HUES64 (cell line): ENCODE measurements around the gene SYT3. TPM values are rescaled to one million over a fixed set of nuclear protein-coding genes. Genes with fewer than 3 reads are reported as not detected.

ENCODE experiments used
- H3K27ac ChIP-seq: 2 replicates; pipeline ENCODE4 v1.7.0; 2013; ENCODE audit warnings: low read depth, low read length, inconsistent platforms
- H3K27me3 ChIP-seq: 2 replicates; pipeline ENCODE4 v1.6.1; 2013; ENCODE audit warnings: mild to moderate bottlenecking, low read length; ENCODE audit not compliant: insufficient read depth
- H3K36me3 ChIP-seq: 2 replicates; pipeline ENCODE4 v1.6.1; 2013; ENCODE audit warnings: mild to moderate bottlenecking, low read length; ENCODE audit not compliant: insufficient read depth
- H3K4me1 ChIP-seq: 2 replicates; pipeline ENCODE4 v1.6.1; 2013; ENCODE audit warnings: mild to moderate bottlenecking, low read length, moderate library complexity; ENCODE audit not compliant: insufficient read depth
- H3K4me3 ChIP-seq: 2 replicates; pipeline ENCODE4 v1.5.1; 2013; ENCODE audit warnings: mild to moderate bottlenecking, low read length, moderate library complexity
- H3K9ac ChIP-seq: 2 replicates; pipeline ENCODE4 v1.6.1; 2013; ENCODE audit warnings: mild to moderate bottlenecking, low read depth, low read length
- H3K9me3 ChIP-seq: 2 replicates; pipeline ENCODE4 v1.6.1; 2013; ENCODE audit warnings: low read depth, low read length; ENCODE audit not compliant: insufficient read depth
- WGBS: fragments of 150-250, 120-280 bp; methylation state at CpG from one replicate; pipeline ENCODE4 v1.1.7; 2013; ENCODE audit warnings: missing lambda C conversion rate; 5-methylcytosine and 5-hydroxymethylcytosine counted together
- polyA plus RNA-seq, 2 experiments: library from polyadenylated mRNA; stranded (reverse); fragments of 50-300 nt; gene quantifications; one replicate each; pipeline ENCODE4 v1.2.3, GENCODE V29; 2013

The SYT3 gene
- 1.6 TPM for polyA plus RNA-seq (2013, experiment 1 of 2)
- 1.5 TPM for polyA plus RNA-seq (2013, experiment 2 of 2)

- H3K9ac ChIP-seq = peak within 1 kb of the TSS; percentile 50
- no peaks in the 10 kb centered on the region for H3K4me1 ChIP-seq
- WGBS = 53% methylated on average over 74 of the region's 76 CpGs
- H3K9me3 ChIP-seq = peaks cover 58% of the 10 kb centered on the region
- H3K27me3 ChIP-seq = peaks cover 16% of the 10 kb centered on the region
- no peaks in the 10 kb centered on the region for H3K36me3 ChIP-seq
- H3K27ac ChIP-seq = no peak within 1 kb of the TSS
- H3K4me3 ChIP-seq = peak within 1 kb of the TSS; percentile 74
These were observed at the start of gene SYT3 for GRCh38 chr19:50639121-50640112. SYT3 (minus strand) TSS chr19:50639881; CDS start chr19:50637411, 2,470 bp downstream.

- no peaks in the 10 kb centered on the region for H3K36me3 ChIP-seq
- 83% methylated on average over 19 of the region's 19 CpGs for WGBS
- H3K27ac ChIP-seq = no peak overlapping the region
These were observed 49.1 kb upstream of the SYT3 start for GRCh38 chr19:50688766-50689165.

GRCh38 chr19:50686310-50687032 lies 46.8 kb upstream of the SYT3 start:
- Histone ChIP-seq H3K36me3 (no peaks in the 10 kb centered on the region), H3K27ac (no peak overlapping the region), H3K9ac (no peak overlapping the region), H3K9me3 (peaks cover 44% of the 10 kb centered on the region), H3K4me1 (no peaks in the 10 kb centered on the region), H3K27me3 (peaks cover 46% of the 10 kb centered on the region), H3K4me3 (peak overlapping the region; percentile 31; the same call in 1 of the 2 replicates)
- WGBS = 60% methylated on average over 47 of the region's 50 CpGs

More at GRCh38 chr19:50688766-50689165, 49.1 kb upstream of the SYT3 start:
- H3K4me3 ChIP-seq = no peak overlapping the region
- H3K9ac ChIP-seq = no peak overlapping the region
- no peaks in the 10 kb centered on the region for H3K4me1 ChIP-seq
- peaks cover 67% of the 10 kb centered on the region for H3K27me3 ChIP-seq
- H3K9me3 ChIP-seq = peaks cover 43% of the 10 kb centered on the region

- WGBS = 53% methylated on average over 23 of the region's 23 CpGs
- Histone ChIP-seq H3K27ac (no peak overlapping the region), H3K4me1 (0 out of 2 replicates have a peak, but pooled peaks cover 3% of the 10 kb centered on the region), H3K9me3 (peaks cover 27% of the 10 kb centered on the region), H3K27me3 (peaks cover 17% of the 10 kb centered on the region), H3K36me3 (no peaks in the 10 kb centered on the region), H3K9ac (no peak overlapping the region), H3K4me3 (no peak overlapping the region)
These were observed 39.8 kb upstream of the SYT3 start for GRCh38 chr19:50679177-50680125.

- H3K36me3 ChIP-seq = no peaks in the 10 kb centered on the region
- no peak overlapping the region for H3K27ac ChIP-seq
- no peak overlapping the region for H3K9ac ChIP-seq
- WGBS = 51% methylated on average over 3 of the region's 3 CpGs
- no peak overlapping the region for H3K4me3 ChIP-seq
- H3K9me3 ChIP-seq = peaks cover 30% of the 10 kb centered on the region
- H3K4me1 ChIP-seq = 0 out of 2 replicates have a peak, but pooled peaks cover 3% of the 10 kb centered on the region
- peaks cover 18% of the 10 kb centered on the region for H3K27me3 ChIP-seq
These were observed 38.6 kb upstream of the SYT3 start for GRCh38 chr19:50678323-50678722.

- H3K9me3 ChIP-seq = peaks cover 28% of the 10 kb centered on the region
- H3K4me1 ChIP-seq = 0 out of 2 replicates have a peak, but pooled peaks cover 3% of the 10 kb centered on the region
- 39% methylated on average over 5 of the region's 5 CpGs for WGBS
- H3K9ac ChIP-seq = no peak overlapping the region
- H3K4me3 ChIP-seq = no peak overlapping the region
- H3K27ac ChIP-seq = no peak overlapping the region
- peaks cover 25% of the 10 kb centered on the region for H3K27me3 ChIP-seq
- no peaks in the 10 kb centered on the region for H3K36me3 ChIP-seq
These were observed 38.0 kb upstream of the SYT3 start for GRCh38 chr19:50677636-50678035.

- WGBS = 77% methylated on average over 1 of the region's 1 CpG
- H3K27ac ChIP-seq = no peak overlapping the region
- H3K4me3 ChIP-seq = no peak overlapping the region
- H3K9ac ChIP-seq = no peak overlapping the region
- no peaks in the 10 kb centered on the region for H3K36me3 ChIP-seq
- peaks cover 28% of the 10 kb centered on the region for H3K9me3 ChIP-seq
- H3K27me3 ChIP-seq = peaks cover 27% of the 10 kb centered on the region
- 0 out of 2 replicates have a peak, but pooled peaks cover 3% of the 10 kb centered on the region for H3K4me1 ChIP-seq
These were observed 37.0 kb upstream of the SYT3 start for GRCh38 chr19:50676625-50677197.

- H3K9ac ChIP-seq = no peak overlapping the region
- no peak overlapping the region for H3K4me3 ChIP-seq
- H3K36me3 ChIP-seq = no peaks in the 10 kb centered on the region
- peaks cover 21% of the 10 kb centered on the region for H3K27me3 ChIP-seq
- H3K9me3 ChIP-seq = peaks cover 25% of the 10 kb centered on the region
- H3K4me1 ChIP-seq = 0 out of 2 replicates have a peak, but pooled peaks cover 3% of the 10 kb centered on the region
- no peak overlapping the region for H3K27ac ChIP-seq
- WGBS = 78% methylated on average over 15 of the region's 15 CpGs
These were observed 33.4 kb upstream of the SYT3 start for GRCh38 chr19:50673118-50673517.

GRCh38 chr19:50670102-50670380 lies 30.4 kb upstream of the SYT3 start:
- no peaks in the 10 kb centered on the region for H3K4me1 ChIP-seq
- no peaks in the 10 kb centered on the region for H3K36me3 ChIP-seq
- H3K4me3 ChIP-seq = no peak overlapping the region
- WGBS = 60% methylated on average over 5 of the region's 5 CpGs
- H3K9me3 ChIP-seq = peaks cover 20% of the 10 kb centered on the region
- no peak overlapping the region for H3K9ac ChIP-seq
- H3K27me3 ChIP-seq = peaks cover 39% of the 10 kb centered on the region
- H3K27ac ChIP-seq = no peak overlapping the region
